Measurements from ENCODE around the gene MNS1.

The MNS1 gene

DNA sequence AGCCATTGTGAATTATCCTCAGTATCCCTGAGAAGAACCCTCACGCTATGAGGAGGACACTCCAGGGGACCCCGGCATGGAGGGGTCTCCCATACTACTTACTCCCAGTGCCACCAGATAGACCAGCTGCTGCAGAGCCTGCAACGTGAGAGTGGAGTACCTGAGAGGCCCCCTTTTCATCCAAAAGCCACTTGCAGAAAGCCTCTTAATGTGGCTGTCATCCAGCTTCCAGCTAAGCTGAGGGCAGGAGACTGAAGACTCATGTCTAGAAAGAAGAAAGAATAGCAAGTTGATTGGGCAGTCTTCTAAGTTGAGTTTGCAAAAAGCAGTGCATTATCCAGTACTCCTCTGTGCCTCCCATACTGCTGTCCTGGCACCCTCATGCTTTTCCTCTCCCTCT is 27.3 kb upstream of the MNS1 start:
- TF ChIP-seq, protein P1, sequence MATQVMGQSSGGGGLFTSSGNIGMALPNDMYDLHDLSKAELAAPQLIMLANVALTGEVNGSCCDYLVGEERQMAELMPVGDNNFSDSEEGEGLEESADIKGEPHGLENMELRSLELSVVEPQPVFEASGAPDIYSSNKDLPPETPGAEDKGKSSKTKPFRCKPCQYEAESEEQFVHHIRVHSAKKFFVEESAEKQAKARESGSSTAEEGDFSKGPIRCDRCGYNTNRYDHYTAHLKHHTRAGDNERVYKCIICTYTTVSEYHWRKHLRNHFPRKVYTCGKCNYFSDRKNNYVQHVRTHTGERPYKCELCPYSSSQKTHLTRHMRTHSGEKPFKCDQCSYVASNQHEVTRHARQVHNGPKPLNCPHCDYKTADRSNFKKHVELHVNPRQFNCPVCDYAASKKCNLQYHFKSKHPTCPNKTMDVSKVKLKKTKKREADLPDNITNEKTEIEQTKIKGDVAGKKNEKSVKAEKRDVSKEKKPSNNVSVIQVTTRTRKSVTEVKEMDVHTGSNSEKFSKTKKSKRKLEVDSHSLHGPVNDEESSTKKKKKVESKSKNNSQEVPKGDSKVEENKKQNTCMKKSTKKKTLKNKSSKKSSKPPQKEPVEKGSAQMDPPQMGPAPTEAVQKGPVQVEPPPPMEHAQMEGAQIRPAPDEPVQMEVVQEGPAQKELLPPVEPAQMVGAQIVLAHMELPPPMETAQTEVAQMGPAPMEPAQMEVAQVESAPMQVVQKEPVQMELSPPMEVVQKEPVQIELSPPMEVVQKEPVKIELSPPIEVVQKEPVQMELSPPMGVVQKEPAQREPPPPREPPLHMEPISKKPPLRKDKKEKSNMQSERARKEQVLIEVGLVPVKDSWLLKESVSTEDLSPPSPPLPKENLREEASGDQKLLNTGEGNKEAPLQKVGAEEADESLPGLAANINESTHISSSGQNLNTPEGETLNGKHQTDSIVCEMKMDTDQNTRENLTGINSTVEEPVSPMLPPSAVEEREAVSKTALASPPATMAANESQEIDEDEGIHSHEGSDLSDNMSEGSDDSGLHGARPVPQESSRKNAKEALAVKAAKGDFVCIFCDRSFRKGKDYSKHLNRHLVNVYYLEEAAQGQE (IDR thresholded peaks at IDR 0.05; ENCODE audit: insufficient read depth in 1 of 2, low read depth in 2 of 2, low read length in 2 of 2): no peak
- TF ChIP-seq SIN3A (IDR thresholded peaks at IDR 0.05; ENCODE audit: borderline replicate concordance, insufficient read depth, low read length) (no peak), POLR2AphosphoS5 (IDR thresholded peaks at IDR 0.05; ENCODE audit: low read depth, low read length) (no peak), TAF1 (IDR thresholded peaks at IDR 0.05; ENCODE audit: borderline replicate concordance, insufficient read depth, low read length) (no peak), FOXP2 (optimal IDR thresholded peaks at IDR 0.05; ENCODE audit: borderline replicate concordance, extremely low read depth, extremely low read length, insufficient read depth) (no peak)

DNA sequence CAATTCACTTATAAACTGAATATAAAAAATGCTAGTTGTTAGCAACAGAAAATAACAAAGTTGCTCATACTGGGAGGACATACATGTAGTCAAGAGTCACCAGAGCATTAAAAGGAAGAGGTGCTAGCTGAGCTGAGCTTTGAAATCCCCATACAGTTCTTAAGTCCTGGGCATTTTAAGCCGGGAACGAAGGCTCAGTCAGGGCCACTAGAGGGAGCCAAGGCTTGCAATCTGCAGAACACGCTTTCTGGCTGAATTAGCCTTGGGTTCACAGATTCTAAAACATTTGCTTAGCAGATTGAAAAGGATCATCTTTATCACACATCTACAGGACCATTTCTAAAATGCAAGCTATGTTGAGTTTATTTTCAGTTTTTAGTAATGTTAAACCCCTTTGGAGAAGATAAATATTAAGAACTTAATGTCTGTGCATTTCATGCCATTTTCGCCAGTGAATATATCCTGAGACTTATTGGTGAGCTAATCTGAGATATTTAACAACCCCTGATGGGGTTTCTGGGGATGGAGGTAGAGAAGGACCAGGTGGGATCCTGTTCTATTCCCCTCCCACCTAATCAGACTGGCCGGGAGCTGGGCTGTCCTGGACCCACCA is 26.3 kb upstream of the MNS1 start:
- no peak for TF ChIP-seq TAF1 (IDR thresholded peaks at IDR 0.05; ENCODE audit: borderline replicate concordance, insufficient read depth, low read length)
- no peak for TF ChIP-seq POLR2AphosphoS5 (IDR thresholded peaks at IDR 0.05; ENCODE audit: low read depth, low read length)
- no peak for TF ChIP-seq SIN3A (IDR thresholded peaks at IDR 0.05; ENCODE audit: borderline replicate concordance, insufficient read depth, low read length)
- TF ChIP-seq, protein P1 (IDR thresholded peaks at IDR 0.05; ENCODE audit: insufficient read depth in 1 of 2, low read depth in 2 of 2, low read length in 2 of 2): no peak
- no peak for TF ChIP-seq FOXP2 (optimal IDR thresholded peaks at IDR 0.05; ENCODE audit: borderline replicate concordance, extremely low read depth, extremely low read length, insufficient read depth)

DNA sequence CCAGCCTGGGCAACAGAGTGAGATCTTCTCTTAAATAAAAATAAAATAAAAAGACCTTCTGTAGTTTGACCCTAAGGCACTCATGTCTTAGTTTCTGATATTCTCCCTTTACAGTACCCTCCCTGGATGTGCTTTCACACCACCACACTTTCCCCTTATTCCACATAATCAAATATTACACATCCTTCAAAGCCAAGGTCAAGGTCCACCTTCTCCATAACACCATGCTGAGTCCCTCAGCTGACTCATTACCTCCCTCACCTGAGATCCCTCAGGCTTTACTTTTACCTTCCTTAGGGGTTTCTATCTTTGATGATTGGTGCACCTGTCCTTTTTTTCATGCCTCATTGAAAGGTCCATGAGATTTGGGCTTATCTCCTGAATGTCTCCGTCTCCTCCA is 25.5 kb upstream of the MNS1 start:
- TF ChIP-seq TAF1 (IDR thresholded peaks at IDR 0.05; ENCODE audit: borderline replicate concordance, insufficient read depth, low read length) (no peak), POLR2AphosphoS5 (IDR thresholded peaks at IDR 0.05; ENCODE audit: low read depth, low read length) (no peak), SIN3A (IDR thresholded peaks at IDR 0.05; ENCODE audit: borderline replicate concordance, insufficient read depth, low read length) (no peak), FOXP2 (optimal IDR thresholded peaks at IDR 0.05; ENCODE audit: borderline replicate concordance, extremely low read depth, extremely low read length, insufficient read depth) (no peak)
- TF ChIP-seq, protein P1 (IDR thresholded peaks at IDR 0.05; ENCODE audit: insufficient read depth in 1 of 2, low read depth in 2 of 2, low read length in 2 of 2): no peak

DNA sequence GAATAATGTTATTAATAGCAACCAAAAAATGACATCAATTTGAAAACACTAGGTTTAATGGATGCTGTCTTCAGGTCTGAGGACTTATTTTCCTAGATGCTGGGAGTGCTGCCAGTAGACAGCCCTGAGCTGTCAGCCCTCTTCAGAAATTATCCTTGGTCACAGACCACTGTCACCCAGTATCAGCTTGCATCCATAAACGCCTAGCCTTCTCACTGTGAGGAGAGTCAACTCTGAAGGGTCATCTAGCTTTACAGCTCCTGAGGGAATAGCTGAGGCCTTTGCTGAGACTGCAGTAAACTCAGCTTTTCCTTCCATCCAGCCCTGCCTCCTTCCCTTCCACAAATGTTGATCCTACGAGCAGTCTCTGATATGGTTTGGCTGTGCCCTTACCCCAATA is 19.4 kb upstream of the MNS1 start:
- TF ChIP-seq POLR2AphosphoS5 (IDR thresholded peaks at IDR 0.05; ENCODE audit: low read depth, low read length) (no peak), TAF1 (IDR thresholded peaks at IDR 0.05; ENCODE audit: borderline replicate concordance, insufficient read depth, low read length) (no peak), SIN3A (IDR thresholded peaks at IDR 0.05; ENCODE audit: borderline replicate concordance, insufficient read depth, low read length) (no peak), FOXP2 (optimal IDR thresholded peaks at IDR 0.05; ENCODE audit: borderline replicate concordance, extremely low read depth, extremely low read length, insufficient read depth) (no peak)
- TF ChIP-seq, protein P1 (IDR thresholded peaks at IDR 0.05; ENCODE audit: insufficient read depth in 1 of 2, low read depth in 2 of 2, low read length in 2 of 2): no peak

All from PFSK-1 (cell line).